LNCAP (cell line): ENCODE data around the gene RTCB.

Source experiments
- CTCF ChIP-seq: fragments of 450-650 bp; IDR thresholded peaks from 2 replicates; pipeline ENCODE4 v1.5.1; 2017; ENCODE audit warnings: mild to moderate bottlenecking

The RTCB gene

GRCh38 chr22:32423664-32424063 lies 11.6 kb upstream of the RTCB start:
- no peak for TF ChIP-seq CTCF

DNA sequence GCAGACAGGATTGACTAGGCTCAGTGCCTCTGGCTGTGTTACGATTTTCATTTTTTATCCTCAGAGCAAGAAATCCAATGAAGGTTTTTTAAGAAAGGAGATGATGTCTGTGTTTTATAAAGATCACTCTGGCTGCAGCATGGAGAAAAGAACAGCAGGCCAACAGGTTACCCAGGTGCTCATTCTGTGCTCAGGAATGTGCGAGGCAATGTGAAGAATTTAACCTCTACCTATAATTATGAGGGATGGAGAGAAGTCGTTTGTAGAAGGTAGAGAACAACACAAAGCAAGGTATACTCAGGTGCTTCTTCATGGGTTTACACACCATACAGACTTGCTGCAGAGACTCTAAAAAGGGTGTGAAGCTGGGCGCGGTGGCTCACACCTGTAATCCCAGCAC lies 10.0 kb upstream of the RTCB start:
- no peak for TF ChIP-seq CTCF

- no peak for TF ChIP-seq CTCF
These were observed 9.4 kb upstream of the RTCB start for GRCh38 chr22:32421484-32421883.

- no peak for TF ChIP-seq CTCF
These were observed 5.9 kb upstream of the RTCB start for GRCh38 chr22:32417906-32418305.

- no peak for TF ChIP-seq CTCF
These were observed 4.6 kb upstream of the RTCB start for GRCh38 chr22:32416556-32417085.

GRCh38 chr22:32414191-32414590 lies 2.1 kb upstream of the RTCB start:
- TF ChIP-seq CTCF: no peak

- peak; percentile 46 for TF ChIP-seq CTCF
These were observed 1.7 kb upstream of the RTCB start for GRCh38 chr22:32413719-32414118.

GRCh38 chr22:32411402-32411801 lies 645 bp downstream of the RTCB start:
- TF ChIP-seq CTCF: no peak
